Subcutaneous abdominal adipose tissue (tissue), 5 donors: ENCODE measurements around the gene TM6SF1.

Source experiments
- H3K27ac ChIP-seq: one replicate; pipeline ENCODE4 v1.7.0; 2013; ENCODE audit warnings: low read depth, mild to moderate bottlenecking, inconsistent platforms, low read length, moderate library complexity
- H3K27me3 ChIP-seq, 5 donors: one replicate each; pipeline ENCODE4 v1.7.0; 2013; ENCODE audit warnings: low read length in 5 of 5, inconsistent platforms in 1 of 5; ENCODE audit not compliant: control insufficient read depth in 5 of 5, insufficient read depth in 4 of 5
- H3K36me3 ChIP-seq, 5 donors: one replicate each; pipeline ENCODE4 v1.7.0; 2013; ENCODE audit warnings: low read length in 5 of 5; ENCODE audit not compliant: control insufficient read depth in 5 of 5, insufficient read depth in 5 of 5
- H3K4me1 ChIP-seq, 5 donors: one replicate each; pipeline ENCODE4 v1.7.0; 2013; ENCODE audit warnings: low read length in 5 of 5, mild to moderate bottlenecking in 3 of 5, moderate library complexity in 1 of 5; ENCODE audit not compliant: control insufficient read depth in 5 of 5, insufficient read depth in 5 of 5
- H3K4me3 ChIP-seq, 5 donors: one replicate each; pipeline ENCODE4 v1.7.0; 2013; ENCODE audit warnings: low read length in 5 of 5, low read depth in 1 of 5
- H3K9ac ChIP-seq, 5 donors: one replicate each; pipeline ENCODE4 v1.7.0; 2013; ENCODE audit warnings: low read length in 5 of 5, mild to moderate bottlenecking in 4 of 5, moderate library complexity in 3 of 5
- H3K9me3 ChIP-seq, 5 donors: one replicate each; pipeline ENCODE4 v1.7.0; 2013; ENCODE audit warnings: low read length in 5 of 5; ENCODE audit not compliant: control insufficient read depth in 5 of 5
- donor health status: healthy.
- donor health status: healthy.
- donor health status: healthy.
- donor health status: healthy.
- donor health status: healthy.

The TM6SF1 gene

GRCh38 chr15:83106994-83107840, at the start of gene TM6SF1:
Gene TM6SF1 (plus strand): TSS chr15:83107645. CDS start chr15:83107681, 36 bp downstream.
- Histone ChIP-seq H3K9ac (peak within 1 kb of the TSS in 3 of 5 donors; percentile 40 to 68 (median 64)), H3K9me3 (no peaks in the 10 kb centered on the region), H3K27me3 (peaks cover 16 to 22% (median 16%) of the 10 kb centered on the region in 5 donors), H3K27ac (no peak within 1 kb of the TSS), H3K4me3 (peak within 1 kb of the TSS; percentile 52 to 69 (median 66)), H3K36me3 (no peaks in the 10 kb centered on the region), H3K4me1 (peaks cover 0 to 40% (median 30%) of the 10 kb centered on the region in 5 donors)

DNA sequence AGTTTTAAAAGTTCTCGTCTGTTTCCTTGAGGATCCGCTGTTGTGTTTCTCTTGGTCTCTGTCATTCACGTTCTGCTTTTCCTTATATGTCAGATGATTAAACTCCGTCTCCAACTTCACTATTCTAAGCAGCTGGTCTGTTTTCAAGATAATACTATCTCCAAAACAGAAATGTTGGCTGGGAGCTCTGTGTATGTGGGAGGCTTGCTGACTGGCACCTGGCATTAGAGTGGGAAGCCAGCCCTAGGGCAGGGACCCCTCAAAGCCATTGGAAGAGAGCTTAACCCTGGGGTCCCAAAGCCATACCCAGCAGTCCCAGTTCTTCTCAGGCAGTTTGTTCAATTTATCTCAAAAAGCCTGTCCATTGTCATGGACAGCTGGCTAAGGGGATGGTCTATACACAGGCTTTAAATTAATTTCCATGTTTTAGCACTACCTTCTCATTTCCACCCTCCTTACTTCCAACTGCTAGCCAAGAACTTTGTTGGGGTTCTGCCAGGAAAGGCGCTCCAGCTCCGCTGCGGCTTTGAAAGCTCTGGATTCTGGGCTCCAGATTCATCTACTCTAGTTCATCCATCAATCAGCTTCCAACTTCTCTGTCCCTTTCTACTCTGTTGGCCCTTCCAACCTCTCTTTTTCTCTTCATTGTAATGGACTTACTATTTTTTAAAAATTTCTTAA, 49.6 kb upstream of the TM6SF1 start:
- H3K27ac ChIP-seq = no peak overlapping the region
- no peaks in the 10 kb centered on the region for H3K27me3 ChIP-seq
- peaks cover 7 to 20% (median 16%) of the 10 kb centered on the region in 5 donors for H3K36me3 ChIP-seq
- peaks cover 0 to 14% (median 12%) of the 10 kb centered on the region in 5 donors for H3K4me1 ChIP-seq
- no peak overlapping the region for H3K4me3 ChIP-seq
- H3K9me3 ChIP-seq = no peaks in the 10 kb centered on the region
- H3K9ac ChIP-seq = no peak overlapping the region

DNA sequence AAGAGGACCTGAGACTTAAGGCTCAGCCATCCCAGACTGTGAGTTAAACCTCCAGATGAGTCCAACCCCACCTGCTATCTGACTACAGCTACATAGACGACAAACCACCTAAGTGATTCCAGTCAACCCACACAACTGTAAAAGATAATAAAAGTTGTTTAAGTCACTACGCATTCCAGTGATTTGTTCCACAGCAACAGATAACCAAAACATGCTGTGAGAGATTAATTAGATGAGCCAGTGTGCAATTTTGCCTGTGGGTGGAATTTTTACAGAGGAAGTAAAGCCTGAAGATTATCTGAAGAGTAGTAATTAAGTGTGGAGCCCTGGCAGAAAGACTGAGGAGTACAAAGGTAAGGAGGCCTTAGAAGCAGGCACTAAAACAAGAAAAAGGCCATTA, 45.8 kb upstream of the TM6SF1 start:
- Histone ChIP-seq H3K27ac (no peak overlapping the region), H3K4me1 (peaks cover 6 to 48% (median 40%) of the 10 kb centered on the region in 5 donors), H3K4me3 (no peak overlapping the region)

GRCh38 chr15:83062768-83063180, 44.7 kb upstream of the TM6SF1 start:
- H3K9me3 ChIP-seq = no peaks in the 10 kb centered on the region
- H3K9ac ChIP-seq = no peak overlapping the region
- H3K36me3 ChIP-seq = peaks cover 0 to 3% (median 0%) of the 10 kb centered on the region in 5 donors
- H3K4me3 ChIP-seq = no peak overlapping the region
- H3K4me1 ChIP-seq = peaks cover 9 to 52% (median 46%) of the 10 kb centered on the region in 5 donors
- no peaks in the 10 kb centered on the region for H3K27me3 ChIP-seq
- no peak overlapping the region for H3K27ac ChIP-seq

More for the DNA sequence above, 45.8 kb upstream of the TM6SF1 start:
- Histone ChIP-seq H3K9me3 (no peaks in the 10 kb centered on the region), H3K27me3 (no peaks in the 10 kb centered on the region), H3K9ac (peak overlapping the region in 1 of 5 donors; percentile 7), H3K36me3 (peaks cover 0 to 4% (median 0%) of the 10 kb centered on the region in 5 donors)

DNA sequence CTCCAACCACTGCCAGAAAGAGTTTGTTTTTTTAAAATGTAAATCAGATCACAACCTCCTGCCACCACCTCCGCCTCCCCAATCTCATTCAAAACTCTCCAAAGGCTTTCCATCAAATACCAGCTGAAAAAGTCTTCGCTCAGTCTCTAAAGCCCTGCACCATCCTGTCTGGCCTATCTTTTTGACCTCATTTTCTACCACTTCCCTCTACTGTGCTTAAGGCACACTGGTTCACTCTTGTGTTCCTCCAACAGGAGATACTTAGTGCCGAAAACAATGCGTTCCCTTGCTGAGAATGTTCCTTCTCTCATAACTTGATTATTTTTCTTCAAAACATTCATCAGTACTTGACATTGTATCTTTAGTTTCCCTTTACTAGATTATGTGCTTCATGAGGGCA, 43.9 kb upstream of the TM6SF1 start:
- peaks cover 9 to 51% (median 47%) of the 10 kb centered on the region in 5 donors for H3K4me1 ChIP-seq
- peaks cover 0 to 3% (median 0%) of the 10 kb centered on the region in 5 donors for H3K36me3 ChIP-seq
- no peak overlapping the region for H3K4me3 ChIP-seq
- H3K9ac ChIP-seq = no peak overlapping the region
- H3K9me3 ChIP-seq = no peaks in the 10 kb centered on the region
- no peak overlapping the region for H3K27ac ChIP-seq
- H3K27me3 ChIP-seq = no peaks in the 10 kb centered on the region

- Histone ChIP-seq H3K9me3 (no peaks in the 10 kb centered on the region), H3K4me1 (peaks cover 9 to 51% (median 47%) of the 10 kb centered on the region in 5 donors), H3K36me3 (peaks cover 0 to 3% (median 0%) of the 10 kb centered on the region in 5 donors), H3K9ac (peak overlapping the region in 3 of 5 donors; percentile 21 to 88 (median 44)), H3K27me3 (no peaks in the 10 kb centered on the region), H3K4me3 (peak overlapping the region in 4 of 5 donors; percentile 17 to 96 (median 60)), H3K27ac (no peak overlapping the region)
Measured at GRCh38 chr15:83064859-83065258, 42.6 kb upstream of the TM6SF1 start.

- H3K9ac ChIP-seq = peak overlapping the region; percentile 41 to 97 (median 60)
- H3K4me1 ChIP-seq = peaks cover 9 to 51% (median 47%) of the 10 kb centered on the region in 5 donors
- peak overlapping the region; percentile 70 to 96 (median 94) for H3K4me3 ChIP-seq
- H3K27ac ChIP-seq = peak overlapping the region; percentile 90
- H3K27me3 ChIP-seq = no peaks in the 10 kb centered on the region
- H3K36me3 ChIP-seq = peaks cover 0 to 3% (median 0%) of the 10 kb centered on the region in 5 donors
- no peaks in the 10 kb centered on the region for H3K9me3 ChIP-seq
Measured at GRCh38 chr15:83065431-83065830, 42.0 kb upstream of the TM6SF1 start.

GRCh38 chr15:83066034-83066733, 41.3 kb upstream of the TM6SF1 start:
- H3K9ac ChIP-seq = peak overlapping the region; percentile 75 to 97 (median 88)

DNA sequence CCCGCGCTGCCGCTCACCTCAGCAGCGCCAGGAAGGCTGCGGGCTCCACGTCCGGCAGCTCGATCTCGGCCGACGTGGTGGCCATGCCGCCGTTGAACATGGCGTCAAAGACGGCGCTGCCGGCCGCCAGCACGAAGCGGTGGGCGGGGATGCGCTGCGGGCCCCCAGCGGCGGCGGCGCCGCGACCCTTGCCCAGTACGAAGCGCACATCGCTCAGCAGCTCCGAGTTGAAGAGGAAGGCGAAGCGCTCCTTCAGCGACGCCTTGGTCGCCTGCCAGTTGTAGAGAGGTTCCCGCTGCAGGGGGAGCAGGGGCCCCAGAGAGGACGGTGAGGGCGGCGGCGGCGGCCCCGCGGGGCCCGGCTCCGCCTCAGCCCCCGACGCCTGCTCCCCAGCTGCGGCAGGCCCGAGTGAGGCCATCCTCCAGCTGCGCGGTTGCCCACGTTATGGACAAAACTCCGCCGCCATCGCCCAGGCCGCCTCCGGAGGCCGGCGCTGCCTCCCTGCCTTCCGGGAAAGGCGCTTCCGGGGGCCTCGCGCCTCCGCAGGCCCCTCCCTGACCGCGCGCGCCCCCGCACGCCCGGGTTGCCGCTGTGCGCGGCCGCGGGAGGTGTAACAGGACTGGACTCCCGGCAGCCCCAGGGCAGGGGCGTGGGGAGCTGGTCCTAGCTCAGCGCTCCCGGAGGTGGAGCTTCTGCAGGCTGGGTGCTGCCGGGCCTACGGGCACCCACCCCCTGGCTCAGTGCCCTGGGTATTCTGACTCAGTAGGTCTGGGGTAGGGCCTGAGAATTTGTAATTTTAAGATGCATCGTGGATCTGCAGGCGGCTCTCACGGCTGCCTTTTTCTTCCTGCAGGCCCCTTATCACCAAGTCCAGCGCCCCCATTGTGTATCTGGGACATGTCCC, 40.5 kb upstream of the TM6SF1 start, which contains the start of gene BTBD1:
TSS of gene BTBD1 (minus strand) at position 519 of the 904 bp plus-strand sequence. CDS start at position 418, 101 bp downstream.
- peaks cover 9 to 46% (median 43%) of the 10 kb centered on the region in 5 donors for H3K4me1 ChIP-seq
- H3K4me3 ChIP-seq = peak within 1 kb of the TSS; percentile 70 to 96 (median 94)
- peaks cover 0 to 3% (median 0%) of the 10 kb centered on the region in 5 donors for H3K36me3 ChIP-seq
- no peaks in the 10 kb centered on the region for H3K9me3 ChIP-seq
- H3K27ac ChIP-seq = peak within 1 kb of the TSS; percentile 90
- H3K27me3 ChIP-seq = no peaks in the 10 kb centered on the region
- peak within 1 kb of the TSS; percentile 75 to 97 (median 88) for H3K9ac ChIP-seq

More at GRCh38 chr15:83066034-83066733, 41.3 kb upstream of the TM6SF1 start:
- Histone ChIP-seq H3K27me3 (no peaks in the 10 kb centered on the region), H3K27ac (peak overlapping the region; percentile 90), H3K4me1 (peaks cover 9 to 51% (median 45%) of the 10 kb centered on the region in 5 donors), H3K9me3 (no peaks in the 10 kb centered on the region), H3K36me3 (peaks cover 0 to 3% (median 0%) of the 10 kb centered on the region in 5 donors), H3K4me3 (peak overlapping the region; percentile 70 to 96 (median 94))
